Stimulated activated CD8-positive, alpha-beta memory T cell treated with anti-CD3 and anti-CD28 coated beads, Interleukin-15, amount 100 ng/mL, for 48 hours (primary cell): ENCODE measurements around the gene FEM1A.

Experiments
- DNase-seq, 2 donors: peaks; one replicate each; pipeline ENCODE4 v3.0.0-alpha.2; 2020; ENCODE audit warnings: low read depth in 2 of 2

The FEM1A gene

DNA sequence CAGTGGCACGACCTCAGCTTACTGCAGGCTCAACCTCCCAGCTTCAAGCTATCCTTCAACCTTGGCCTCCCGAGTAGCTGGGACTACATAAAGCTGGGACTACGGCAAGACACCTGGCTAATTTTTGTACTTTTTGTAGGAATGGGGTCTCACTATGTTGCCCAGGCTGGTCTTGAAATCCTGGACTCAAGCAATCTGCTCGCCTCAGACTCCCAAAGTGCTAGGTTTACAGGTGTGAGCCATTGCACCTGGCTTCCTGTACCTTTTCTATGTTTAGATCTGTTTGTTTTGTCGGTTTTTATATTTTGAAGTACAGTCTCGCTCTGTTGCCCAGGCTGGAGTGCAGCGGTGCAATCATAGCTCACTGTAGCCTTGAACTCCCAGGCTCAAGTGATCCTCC is 57.5 kb downstream of the FEM1A start:
- DNase-seq, result no peak
